K562 (cell line): ENCODE data around the gene CLDND2. TPM values are rescaled to one million over a fixed set of nuclear protein-coding genes. Genes with fewer than 3 reads are reported as not detected.

Source experiments
- ATF1 ChIP-seq, 2 experiments: fragments of 450-650 bp in 1 of 2; IDR thresholded peaks; 2 replicates each; pipeline ENCODE4 v1.6.1; 2016; ENCODE audit warnings: missing compliant biosample characterization in 1 of 2, missing genetic modification characterization in 1 of 2
- ERF ChIP-seq: fragments of 450-650 bp; formaldehyde crosslinking; IDR thresholded peaks from 2 replicates; pipeline ENCODE4 v1.4.0; 2020; ENCODE audit warnings: mild to moderate bottlenecking, mixed read lengths
- ESRRA ChIP-seq: fragments of 450-650 bp; IDR thresholded peaks from 2 replicates; pipeline ENCODE4 v1.6.1; 2014; ENCODE audit warnings: low read depth, mild to moderate bottlenecking, moderate library complexity, borderline replicate concordance
- HOXB6 ChIP-seq: fragments of 250-450 bp; sonication (Bioruptor Pico); IDR thresholded peaks from 2 replicates; pipeline ENCODE4 v1.5.1; 2022; ENCODE audit warnings: mild to moderate bottlenecking, borderline replicate concordance
- KLF10 ChIP-seq: fragments of 250-450 bp; sonication (Bioruptor Pico); IDR thresholded peaks from 2 replicates; pipeline ENCODE4 v1.6.1; 2021; ENCODE audit warnings: matching md5 sums
- NBN ChIP-seq: fragments of 450-650 bp; IDR thresholded peaks from 2 replicates; pipeline ENCODE4 v1.6.1; 2016; ENCODE audit warnings: low read depth, mild to moderate bottlenecking
- NFE2L1 ChIP-seq: fragments of 450-650 bp; IDR thresholded peaks from 2 replicates; pipeline ENCODE4 v1.6.1; 2016; ENCODE audit warnings: missing genetic modification characterization, low read depth, mild to moderate bottlenecking, missing compliant biosample characterization, moderate library complexity, borderline replicate concordance
- NFRKB ChIP-seq: fragments of 450-650 bp; IDR thresholded peaks from 2 replicates; pipeline ENCODE4 v1.6.1; 2016; ENCODE audit warnings: low read depth
- POLR2A ChIP-seq: fragments of 450-650 bp; conservative IDR thresholded peaks from 2 replicates; pipeline ENCODE4 v1.6.1; 2016
- RBM14 ChIP-seq: fragments of 200-400 bp; formaldehyde crosslinking; IDR thresholded peaks from 2 replicates; pipeline ENCODE4 v1.6.1; 2018; ENCODE audit warnings: low read depth, mild to moderate bottlenecking, low read length, moderate library complexity, borderline replicate concordance; ENCODE audit not compliant: insufficient read depth
- RCOR1 ChIP-seq, 2 experiments: IDR thresholded peaks; 2 replicates each; pipeline ENCODE4 v1.6.1; 2012; ENCODE audit warnings: low read depth in 2 of 2, low read length in 2 of 2, borderline replicate concordance in 1 of 2, improper control_type of control experiment in 1 of 2
- SMAD4 ChIP-seq: fragments of 250-450 bp; sonication (Bioruptor Pico); conservative IDR thresholded peaks from 2 replicates; pipeline ENCODE4 v1.8.0; 2021; ENCODE audit warnings: inconsistent platforms, mild to moderate bottlenecking, moderate library complexity
- SMARCA5 ChIP-seq: fragments of 450-650 bp; IDR thresholded peaks from 2 replicates; pipeline ENCODE4 v1.6.1; 2016
- SMC3 ChIP-seq: conservative IDR thresholded peaks from 2 replicates; pipeline ENCODE4 v1.6.1; 2011; ENCODE audit warnings: low read depth, low read length, improper control_type of control experiment; ENCODE audit not compliant: insufficient read depth
- SP1 ChIP-seq: sonication (generic); formaldehyde crosslinking; IDR thresholded peaks from 2 replicates; pipeline ENCODE4 v1.8.1; 2022; ENCODE audit warnings: mild to moderate bottlenecking, missing genetic modification reagents
- YY1 ChIP-seq, 3 experiments: IDR thresholded peaks; 2 replicates each; pipeline ENCODE4 v1.6.1; 2011; ENCODE audit warnings: low read length in 2 of 3, mild to moderate bottlenecking in 2 of 3, moderate library complexity in 2 of 3, borderline replicate concordance in 1 of 3, control low read depth in 1 of 3, low read depth in 1 of 3; ENCODE audit not compliant: insufficient read depth in 3 of 3, insufficient replicate concordance in 2 of 3, control insufficient read depth in 1 of 3, insufficient read length in 1 of 3; ENCODE audit errors: extremely low read depth in 1 of 3
- ZNF146 ChIP-seq: IDR thresholded peaks from one replicate; pipeline ENCODE4 v1.6.1; 2018; ENCODE audit warnings: missing compliant biosample characterization; ENCODE audit not compliant: unreplicated experiment
- polyA plus RNA-seq, 8 experiments: library from polyadenylated mRNA; depleted of rRNA in 4 of 8; stranded (reverse) in 5 of 8; unstranded in 3 of 8; fragments of >200 nt; fragmentation: Nextera tagmentation in 2 of 8; fragmentation: Illumina TruSeq in 1 of 8; extraction: Ambion mirVana in 2 of 8; extraction: Trizol in 1 of 8; gene quantifications; 2 replicates each; pipeline versions ENCODE4 v1.2.1 to v1.2.3, GENCODE V29; 2011 to 2014; ENCODE audit warnings: inconsistent platforms in 1 of 8, missing spikeins in 1 of 8
- total RNA-seq, 7 experiments: library from RNA; depleted of rRNA in 6 of 7; stranded (reverse); fragments of >200 nt in 6 of 7; fragmentation: Illumina TruSeq in 2 of 7; extraction: Trizol in 2 of 7; gene quantifications; 2 replicates each; pipeline versions ENCODE4 v1.2.1 to v1.2.3, GENCODE V29; 2011 to 2021; ENCODE audit warnings: low replicate concordance in 1 of 7
- TF ChIP-seq, protein P1 (sequence below): fragments of 250-450 bp; sonication (Bioruptor Pico); IDR thresholded peaks from 2 replicates; pipeline ENCODE4 v1.4.0; 2020; ENCODE audit warnings: mild to moderate bottlenecking
- TF ChIP-seq, protein P2 (sequence below): fragments of 450-650 bp; formaldehyde crosslinking; IDR thresholded peaks from 2 replicates; pipeline ENCODE4 v1.4.0; 2020; ENCODE audit warnings: mild to moderate bottlenecking, moderate library complexity
- TF ChIP-seq, protein P3 (sequence below): sonication (generic); formaldehyde crosslinking; IDR thresholded peaks from 2 replicates; pipeline ENCODE4 v1.4.0; 2020; ENCODE audit warnings: mild to moderate bottlenecking, missing genetic modification reagents

Gene CLDND2
- total and polyA plus RNA-seq, 9 of the 15 experiments (the other 6 are each of a cell fraction or from before 2014, with no cell fraction given), result 0.45 to 4.0 (median 1.2) TPM; not detected in 3

DNA sequence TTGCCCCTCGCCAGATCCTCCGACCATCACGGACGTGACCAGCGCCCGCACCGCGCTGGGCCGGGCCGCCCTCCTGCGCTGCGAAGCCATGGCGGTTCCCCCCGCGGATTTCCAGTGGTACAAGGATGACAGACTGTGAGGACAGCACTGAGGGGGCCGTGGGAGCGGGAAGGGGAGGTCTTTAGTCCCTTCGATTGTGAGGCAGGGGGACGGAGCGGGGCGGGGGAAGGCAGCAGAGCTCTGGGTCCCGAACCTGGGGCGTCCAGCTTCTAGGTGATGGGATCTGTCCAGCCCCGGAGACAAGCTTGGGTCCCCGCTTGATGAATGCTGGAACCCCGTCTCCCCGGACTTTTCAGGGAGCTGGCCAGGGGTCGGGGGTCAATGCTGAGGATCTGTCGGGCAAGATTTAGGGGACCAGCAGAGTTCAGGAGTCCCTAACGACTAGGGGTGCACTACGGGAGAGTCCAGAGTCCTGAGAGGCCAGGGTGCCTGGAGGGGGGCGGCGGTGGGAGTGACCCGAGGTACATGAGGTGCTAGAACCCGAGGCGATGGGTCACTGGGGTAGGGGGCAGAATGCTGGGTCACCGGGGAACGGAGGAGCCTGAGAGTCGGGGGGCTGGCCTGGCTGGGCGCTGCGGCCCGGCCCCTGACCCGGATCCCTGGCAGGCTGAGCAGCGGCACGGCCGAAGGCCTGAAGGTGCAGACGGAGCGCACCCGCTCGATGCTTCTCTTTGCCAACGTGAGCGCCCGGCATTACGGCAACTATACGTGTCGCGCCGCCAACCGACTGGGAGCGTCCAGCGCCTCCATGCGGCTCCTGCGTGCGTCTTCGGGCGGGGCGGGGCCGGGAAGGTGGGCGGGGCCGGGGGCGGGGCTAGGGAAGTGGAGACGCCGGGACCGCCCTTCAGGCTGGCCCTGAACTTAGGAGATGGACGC, 41.5 kb downstream of the CLDND2 start (continued):
- TF ChIP-seq SP1 (CRISPR knock-in tag) (peak; percentile 37; the same call in 1 of the 2 replicates), SMC3 (no peak), KLF10 (CRISPR knock-in tag) (no peak), ESRRA (no peak), NBN (no peak), RBM14 (no peak), RCOR1 (IDR thresholded peaks at IDR 0.05; ENCODE audit: borderline replicate concordance in 1 of 2, low read depth in 2 of 2, low read length in 2 of 2) (no peak), ERF (CRISPR knock-in tag) (0 out of 2 replicates have a peak, but pooled peaks have one; percentile 18), ZNF146 (no peak), SMARCA5 (no peak), NFE2L1 (tag) (no peak), SMAD4 (peak; percentile 49), ATF1 (CRISPR knock-in tag; IDR thresholded peaks at IDR 0.05) (no peak), ATF1 (tag; IDR thresholded peaks at IDR 0.05) (peak; percentile 61), POLR2A (peak; percentile 79), YY1 (IDR thresholded peaks at IDR 0.05; ENCODE audit: borderline replicate concordance in 1 of 3, control insufficient read depth in 1 of 3, extremely low read depth in 1 of 3, insufficient read depth in 3 of 3, insufficient read length in 1 of 3, insufficient replicate concordance in 2 of 3, low read depth in 1 of 3, low read length in 2 of 3) (peak in 2 of 3 experiments; percentile 73 to 87), NFRKB (peak; percentile 36; the same call in 1 of the 2 replicates), HOXB6 (CRISPR knock-in tag) (no peak)
- TF ChIP-seq, protein P1, sequence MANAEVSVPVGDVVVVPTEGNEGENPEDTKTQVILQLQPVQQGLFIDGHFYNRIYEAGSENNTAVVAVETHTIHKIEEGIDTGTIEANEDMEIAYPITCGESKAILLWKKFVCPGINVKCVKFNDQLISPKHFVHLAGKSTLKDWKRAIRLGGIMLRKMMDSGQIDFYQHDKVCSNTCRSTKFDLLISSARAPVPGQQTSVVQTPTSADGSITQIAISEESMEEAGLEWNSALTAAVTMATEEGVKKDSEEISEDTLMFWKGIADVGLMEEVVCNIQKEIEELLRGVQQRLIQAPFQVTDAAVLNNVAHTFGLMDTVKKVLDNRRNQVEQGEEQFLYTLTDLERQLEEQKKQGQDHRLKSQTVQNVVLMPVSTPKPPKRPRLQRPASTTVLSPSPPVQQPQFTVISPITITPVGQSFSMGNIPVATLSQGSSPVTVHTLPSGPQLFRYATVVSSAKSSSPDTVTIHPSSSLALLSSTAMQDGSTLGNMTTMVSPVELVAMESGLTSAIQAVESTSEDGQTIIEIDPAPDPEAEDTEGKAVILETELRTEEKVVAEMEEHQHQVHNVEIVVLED (CRISPR knock-in tag), result peak; percentile 74
- TF ChIP-seq, protein P2, sequence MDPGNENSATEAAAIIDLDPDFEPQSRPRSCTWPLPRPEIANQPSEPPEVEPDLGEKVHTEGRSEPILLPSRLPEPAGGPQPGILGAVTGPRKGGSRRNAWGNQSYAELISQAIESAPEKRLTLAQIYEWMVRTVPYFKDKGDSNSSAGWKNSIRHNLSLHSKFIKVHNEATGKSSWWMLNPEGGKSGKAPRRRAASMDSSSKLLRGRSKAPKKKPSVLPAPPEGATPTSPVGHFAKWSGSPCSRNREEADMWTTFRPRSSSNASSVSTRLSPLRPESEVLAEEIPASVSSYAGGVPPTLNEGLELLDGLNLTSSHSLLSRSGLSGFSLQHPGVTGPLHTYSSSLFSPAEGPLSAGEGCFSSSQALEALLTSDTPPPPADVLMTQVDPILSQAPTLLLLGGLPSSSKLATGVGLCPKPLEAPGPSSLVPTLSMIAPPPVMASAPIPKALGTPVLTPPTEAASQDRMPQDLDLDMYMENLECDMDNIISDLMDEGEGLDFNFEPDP (CRISPR knock-in tag), result 0 out of 2 replicates have a peak, but pooled peaks have one; percentile 66
- TF ChIP-seq, protein P3, sequence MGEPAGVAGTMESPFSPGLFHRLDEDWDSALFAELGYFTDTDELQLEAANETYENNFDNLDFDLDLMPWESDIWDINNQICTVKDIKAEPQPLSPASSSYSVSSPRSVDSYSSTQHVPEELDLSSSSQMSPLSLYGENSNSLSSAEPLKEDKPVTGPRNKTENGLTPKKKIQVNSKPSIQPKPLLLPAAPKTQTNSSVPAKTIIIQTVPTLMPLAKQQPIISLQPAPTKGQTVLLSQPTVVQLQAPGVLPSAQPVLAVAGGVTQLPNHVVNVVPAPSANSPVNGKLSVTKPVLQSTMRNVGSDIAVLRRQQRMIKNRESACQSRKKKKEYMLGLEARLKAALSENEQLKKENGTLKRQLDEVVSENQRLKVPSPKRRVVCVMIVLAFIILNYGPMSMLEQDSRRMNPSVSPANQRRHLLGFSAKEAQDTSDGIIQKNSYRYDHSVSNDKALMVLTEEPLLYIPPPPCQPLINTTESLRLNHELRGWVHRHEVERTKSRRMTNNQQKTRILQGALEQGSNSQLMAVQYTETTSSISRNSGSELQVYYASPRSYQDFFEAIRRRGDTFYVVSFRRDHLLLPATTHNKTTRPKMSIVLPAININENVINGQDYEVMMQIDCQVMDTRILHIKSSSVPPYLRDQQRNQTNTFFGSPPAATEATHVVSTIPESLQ (CRISPR knock-in tag), result no peak; the same call in 1 of the 2 replicates
